Measurements from ENCODE around the gene SLC29A3. TPM values are rescaled to one million over a fixed set of nuclear protein-coding genes. Genes with fewer than 3 reads are reported as not detected.

SLC29A3 gene
- total RNA-seq, 2 donors from 2014 or later = 14.1 to 16.8 TPM

GRCh38 chr10:71365366-71365765, 46.3 kb downstream of the SLC29A3 start:
- H3K27me3 Mint-ChIP-seq (ENCODE audit: insufficient read depth) = no peaks in the 10 kb centered on the region
- no peak overlapping the region for H3K4me3 Mint-ChIP-seq
- H3K27me3 ChIP-seq (ENCODE audit: control insufficient read depth, insufficient read depth, low read length, poor library complexity, severe bottlenecking) = no peaks in the 10 kb centered on the region
- no peak overlapping the region for H3K27ac ChIP-seq (ENCODE audit: low read depth, low read length)
- no peak overlapping the region for H3K9ac ChIP-seq (ENCODE audit: extremely low read depth, low read length, poor library complexity, severe bottlenecking)
- no peak overlapping the region for H3K4me3 ChIP-seq (ENCODE audit: low read length)
- H3K36me3 Mint-ChIP-seq (ENCODE audit: low read depth) = peaks cover 11% of the 10 kb centered on the region
- H3K4me1 ChIP-seq (ENCODE audit: control insufficient read depth, insufficient read depth, low read length) = no peaks in the 10 kb centered on the region
- peak overlapping the region; percentile 48 for H3K27ac Mint-ChIP-seq
- H3K36me3 ChIP-seq (ENCODE audit: control insufficient read depth, insufficient read depth, low read length) = no peaks in the 10 kb centered on the region
- no peaks in the 10 kb centered on the region for H3K9me3 ChIP-seq (ENCODE audit: control insufficient read depth, low read length)
- 98% methylated on average over 6 of the region's 6 CpGs for WGBS, 2 experiments (ENCODE audit: insufficient coverage in 1 of 2, insufficient read length in 1 of 2)
- no peak for DNase-seq
- H3K4me1 Mint-ChIP-seq = no peaks in the 10 kb centered on the region
- H3K9me3 Mint-ChIP-seq = no peaks in the 10 kb centered on the region
- TF ChIP-seq CTCF (conservative IDR thresholded peaks at IDR 0.05) = no peak

GRCh38 chr10:71366690-71367089, 47.6 kb downstream of the SLC29A3 start:
- no peak overlapping the region for H3K4me3 Mint-ChIP-seq
- TF ChIP-seq CTCF (conservative IDR thresholded peaks at IDR 0.05) = no peak
- peaks cover 11% of the 10 kb centered on the region for H3K36me3 Mint-ChIP-seq (ENCODE audit: low read depth)
- DNase-seq = no peak
- Histone ChIP-seq H3K4me1 (ENCODE audit: control insufficient read depth, insufficient read depth, low read length) (no peaks in the 10 kb centered on the region), H3K9ac (ENCODE audit: extremely low read depth, low read length, poor library complexity, severe bottlenecking) (no peak overlapping the region), H3K36me3 (ENCODE audit: control insufficient read depth, insufficient read depth, low read length) (no peaks in the 10 kb centered on the region), H3K27me3 (ENCODE audit: control insufficient read depth, insufficient read depth, low read length, poor library complexity, severe bottlenecking) (no peaks in the 10 kb centered on the region), H3K27ac (ENCODE audit: low read depth, low read length) (no peak overlapping the region), H3K9me3 (ENCODE audit: control insufficient read depth, low read length) (no peaks in the 10 kb centered on the region), H3K4me3 (ENCODE audit: low read length) (no peak overlapping the region)
- H3K9me3 Mint-ChIP-seq = no peaks in the 10 kb centered on the region
- no peak overlapping the region for H3K27ac Mint-ChIP-seq
- no peaks in the 10 kb centered on the region for H3K27me3 Mint-ChIP-seq (ENCODE audit: insufficient read depth)
- WGBS, 2 experiments (ENCODE audit: insufficient coverage in 1 of 2, insufficient read length in 1 of 2) = 81 to 87% methylated on average over 8 of the region's 8 CpGs
- no peaks in the 10 kb centered on the region for H3K4me1 Mint-ChIP-seq

- H3K36me3 ChIP-seq (ENCODE audit: control insufficient read depth, insufficient read depth, low read length) = no peaks in the 10 kb centered on the region
- no peaks in the 10 kb centered on the region for H3K9me3 ChIP-seq (ENCODE audit: control insufficient read depth, low read length)
- WGBS, 2 experiments (ENCODE audit: insufficient coverage in 1 of 2, insufficient read length in 1 of 2) = 92 to 100% methylated on average over 2 of the region's 2 CpGs
- H3K27ac ChIP-seq (ENCODE audit: low read depth, low read length) = no peak overlapping the region
- Mint-ChIP-seq H3K36me3 (ENCODE audit: low read depth) (peaks cover 6% of the 10 kb centered on the region), H3K27ac (peak overlapping the region; percentile 53), H3K4me3 (no peak overlapping the region), H3K27me3 (ENCODE audit: insufficient read depth) (no peaks in the 10 kb centered on the region), H3K4me1 (no peaks in the 10 kb centered on the region), H3K9me3 (no peaks in the 10 kb centered on the region)
- no peak overlapping the region for H3K9ac ChIP-seq (ENCODE audit: extremely low read depth, low read length, poor library complexity, severe bottlenecking)
- H3K27me3 ChIP-seq (ENCODE audit: control insufficient read depth, insufficient read depth, low read length, poor library complexity, severe bottlenecking) = no peaks in the 10 kb centered on the region
- H3K4me3 ChIP-seq (ENCODE audit: low read length) = no peak overlapping the region
- no peaks in the 10 kb centered on the region for H3K4me1 ChIP-seq (ENCODE audit: control insufficient read depth, insufficient read depth, low read length)
- no peak for DNase-seq
- no peak for TF ChIP-seq CTCF (conservative IDR thresholded peaks at IDR 0.05)
Observed at GRCh38 chr10:71367271-71367670, 48.2 kb downstream of the SLC29A3 start.

Measured in endodermal cell (in vitro differentiated cells).